Upper lobe of left lung (tissue), 6 donors: ENCODE measurements around the gene FSD1. TPM values are rescaled to one million over a fixed set of nuclear protein-coding genes. Genes with fewer than 3 reads are reported as not detected.

Experiments used
- ATAC-seq, 2 donors: fragments of 200-7000 bp; cut with Tn5 transposase; one replicate each; pipeline ENCODE4 v1.9.1; 2022; ENCODE audit warnings: mild to moderate bottlenecking in 2 of 2, moderate library complexity in 2 of 2; ENCODE audit not compliant: low FRiP score in 2 of 2
- DNase-seq, 2 donors: peaks; one replicate each; pipeline ENCODE4 v3.0.0-alpha.2; 2019 to 2020
- H3K27ac ChIP-seq, 4 donors: fragments of 200-600 bp; sonication (generic); one replicate each; pipeline ENCODE4 v1.5.1; 2016 to 2019
- H3K27me3 ChIP-seq, 4 donors: fragments of 200-600 bp; sonication (generic); one replicate each; pipeline ENCODE4 v1.5.1; 2017 to 2019
- H3K36me3 ChIP-seq, 4 donors: fragments of 200-600 bp; sonication (generic); one replicate each; pipeline ENCODE4 v1.5.1; 2016 to 2019
- H3K4me1 ChIP-seq, 4 donors: fragments of 200-600 bp; sonication (generic); one replicate each; pipeline ENCODE4 v1.5.1; 2018 to 2019
- H3K4me3 ChIP-seq, 4 donors: fragments of 200-600 bp; sonication (generic); one replicate each; pipeline ENCODE4 v1.5.1; 2017 to 2019; ENCODE audit warnings: mild to moderate bottlenecking in 2 of 4, moderate library complexity in 1 of 4
- H3K9me3 ChIP-seq, 4 donors: fragments of 200-600 bp; sonication (generic); one replicate each; pipeline ENCODE4 v1.5.1; 2018 to 2019
- CTCF ChIP-seq, 6 experiments: fragments of 450-650 bp in 4 of 6; fragments of 200-600 bp in 2 of 6; sonication (generic) in 2 of 6; IDR thresholded peaks; one replicate each; pipeline ENCODE4 v1.5.1; 2016 to 2019; ENCODE audit warnings: antibody characterized with exemption in 6 of 6
- EP300 ChIP-seq, 4 donors: sonication (generic); formaldehyde crosslinking; IDR thresholded peaks; one replicate each; pipeline ENCODE4 v1.5.1; 2017; ENCODE audit warnings: antibody characterized with exemption in 4 of 4, control low read depth in 2 of 4
- POLR2A ChIP-seq, 4 donors: fragments of 450-650 bp; IDR thresholded peaks; one replicate each; pipeline ENCODE4 v1.5.1; 2016 to 2017; ENCODE audit warnings: antibody characterized with exemption in 4 of 4, mild to moderate bottlenecking in 2 of 4
- POLR2AphosphoS5 ChIP-seq, 2 donors: sonication (generic); formaldehyde crosslinking; IDR thresholded peaks; one replicate each; pipeline ENCODE4 v1.5.1; 2017; ENCODE audit warnings: antibody characterized with exemption in 2 of 2
- WGBS, 2 donors: methylation state at CpG; one replicate each; pipeline ENCODE4 v1.1.5; 2017 to 2018; 5-methylcytosine and 5-hydroxymethylcytosine counted together
- total RNA-seq, 6 donors: library from RNA; depleted of rRNA in 4 of 6; stranded (reverse); fragments of >200 nt in 4 of 6; gene quantifications; one replicate each; pipeline versions ENCODE4 v1.1.0 to v1.2.1, GENCODE V29; 2016 to 2021
- donor health status: DM: no; HTN: no; CAD: no; lungs with moderate emphysema.
- donor health status: DM: no; HTN: yes; CAD: no; lungs with severe emphysema.

FSD1 gene
- total RNA-seq, 6 donors from 2014 or later, result 0.54 to 2.1 (median 0.82) TPM

- DNase-seq, result peak in 1 of 2 donors; percentile 63
Observed at GRCh38 chr19:4354282-4354681, 49.9 kb downstream of the FSD1 start.

GRCh38 chr19:4354897-4355296, 50.5 kb downstream of the FSD1 start:
- no peaks in the 10 kb centered on the region for H3K27me3 ChIP-seq
- no peak overlapping the region for H3K4me3 ChIP-seq
- H3K27ac ChIP-seq, result no peak overlapping the region
- TF ChIP-seq POLR2AphosphoS5 (IDR thresholded peaks at IDR 0.05) (no peak), EP300 (IDR thresholded peaks at IDR 0.05) (no peak), POLR2A (IDR thresholded peaks at IDR 0.05) (no peak), CTCF (IDR thresholded peaks at IDR 0.05) (no peak)
- ATAC-seq (no peak), DNase-seq (peak in 1 of 2 donors; percentile 67)
- peaks cover 0 to 29% (median 19%) of the 10 kb centered on the region in 4 donors for H3K36me3 ChIP-seq
- no peaks in the 10 kb centered on the region for H3K9me3 ChIP-seq
- no peaks in the 10 kb centered on the region for H3K4me1 ChIP-seq
- 90 to 95% methylated on average over 7 to 9 of the region's 17 CpGs for WGBS, 2 donors

More at GRCh38 chr19:4354282-4354681, 49.9 kb downstream of the FSD1 start:
- TF ChIP-seq POLR2AphosphoS5 (IDR thresholded peaks at IDR 0.05) (no peak), POLR2A (IDR thresholded peaks at IDR 0.05) (no peak), CTCF (IDR thresholded peaks at IDR 0.05) (no peak), EP300 (IDR thresholded peaks at IDR 0.05) (no peak)
- Histone ChIP-seq H3K4me1 (no peaks in the 10 kb centered on the region), H3K27ac (no peak overlapping the region), H3K36me3 (peaks cover 0 to 23% (median 13%) of the 10 kb centered on the region in 4 donors), H3K4me3 (no peak overlapping the region), H3K9me3 (no peaks in the 10 kb centered on the region), H3K27me3 (no peaks in the 10 kb centered on the region)
- whole genome bisulfite sequencing, 2 donors, result 89 to 100% methylated on average over 1 to 9 of the region's 12 CpGs
- ATAC-seq, result no peak

- peaks cover 0 to 52% (median 42%) of the 10 kb centered on the region in 4 donors for H3K36me3 ChIP-seq
- WGBS, 2 donors, result 92 to 95% methylated on average over 13 to 15 of the region's 23 CpGs
Observed at GRCh38 chr19:4357095-4357797, 52.8 kb downstream of the FSD1 start.

GRCh38 chr19:4357921-4358326, 53.5 kb downstream of the FSD1 start:
- DNase-seq (peak in 1 of 2 donors; percentile 65), ATAC-seq (no peak)
- Histone ChIP-seq H3K9me3 (no peaks in the 10 kb centered on the region), H3K27ac (no peak overlapping the region), H3K4me3 (no peak overlapping the region), H3K4me1 (peaks cover 0 to 5% (median 2%) of the 10 kb centered on the region in 4 donors), H3K27me3 (no peaks in the 10 kb centered on the region), H3K36me3 (peaks cover 6 to 59% (median 48%) of the 10 kb centered on the region in 4 donors)
- WGBS, 2 donors, result 92 to 100% methylated on average over 6 to 16 of the region's 16 CpGs
- TF ChIP-seq POLR2AphosphoS5 (IDR thresholded peaks at IDR 0.05), result no peak
- TF ChIP-seq EP300 (IDR thresholded peaks at IDR 0.05), result no peak
- TF ChIP-seq POLR2A (IDR thresholded peaks at IDR 0.05), result no peak
- TF ChIP-seq CTCF (IDR thresholded peaks at IDR 0.05), result no peak

More at GRCh38 chr19:4357095-4357797, 52.8 kb downstream of the FSD1 start:
- no peaks in the 10 kb centered on the region for H3K27me3 ChIP-seq
- DNase-seq, result peak in 1 of 2 donors; percentile 73
- no peaks in the 10 kb centered on the region for H3K9me3 ChIP-seq
- H3K27ac ChIP-seq, result no peak overlapping the region
- ATAC-seq, result no peak
- no peak for TF ChIP-seq POLR2AphosphoS5 (IDR thresholded peaks at IDR 0.05)
- no peak for TF ChIP-seq EP300 (IDR thresholded peaks at IDR 0.05)
- TF ChIP-seq CTCF (IDR thresholded peaks at IDR 0.05), result no peak
- no peak for TF ChIP-seq POLR2A (IDR thresholded peaks at IDR 0.05)
- peaks cover 0 to 5% (median 2%) of the 10 kb centered on the region in 4 donors for H3K4me1 ChIP-seq
- no peak overlapping the region for H3K4me3 ChIP-seq
